ENCODE data around the gene MPPE1.

The MPPE1 gene

DNA sequence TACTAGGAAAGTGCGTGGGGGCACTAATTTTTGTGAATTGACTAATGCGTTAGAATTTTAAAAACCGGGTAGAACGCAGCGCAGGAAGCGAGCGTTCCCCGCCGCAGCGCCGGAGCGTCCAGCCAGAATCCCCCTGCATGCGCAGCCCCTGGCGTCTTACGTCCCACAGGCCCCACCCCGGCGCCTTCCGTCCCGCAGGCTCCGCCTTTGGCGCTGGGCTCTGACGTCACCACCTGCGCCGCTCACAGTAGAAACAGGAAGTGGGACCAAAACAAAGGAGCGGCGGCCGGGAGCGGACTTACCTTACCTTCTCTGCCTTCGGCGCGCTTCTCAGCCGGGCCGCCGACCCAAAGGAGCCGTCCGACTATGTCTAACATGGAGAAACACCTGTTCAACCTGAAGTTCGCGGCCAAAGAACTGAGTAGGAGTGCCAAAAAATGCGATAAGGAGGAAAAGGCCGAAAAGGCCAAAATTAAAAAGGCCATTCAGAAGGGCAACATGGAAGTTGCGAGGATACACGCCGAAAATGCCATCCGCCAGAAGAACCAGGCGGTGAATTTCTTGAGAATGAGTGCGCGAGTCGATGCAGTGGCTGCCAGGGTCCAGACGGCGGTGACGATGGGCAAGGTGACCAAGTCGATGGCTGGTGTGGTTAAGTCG, 56.8 kb downstream of the MPPE1 start, which contains the start of gene CHMP1B:
CHMP1B (plus strand) TSS at position 268 of the 660 bp plus-strand sequence; CDS start at position 367, 99 bp downstream.
- Histone ChIP-seq H3K9me3 (ENCODE audit: control insufficient read depth, insufficient read depth, low read depth, low read length) (no peaks in the 10 kb centered on the region), H3K4me1 (ENCODE audit: control insufficient read depth, insufficient read depth, low read length) (peaks cover 17% of the 10 kb centered on the region), H3K4me3 (ENCODE audit: low read depth, low read length) (peak within 1 kb of the TSS; percentile 93), H3K27me3 (ENCODE audit: control insufficient read depth, insufficient read depth, low read length) (no peaks in the 10 kb centered on the region), H3K27ac (ENCODE audit: low read depth, low read length) (peak within 1 kb of the TSS; percentile 78), H3K9ac (ENCODE audit: low read length) (peak within 1 kb of the TSS; percentile 91), H3K36me3 (ENCODE audit: control insufficient read depth, insufficient read depth, low read length) (no peaks in the 10 kb centered on the region)

DNA sequence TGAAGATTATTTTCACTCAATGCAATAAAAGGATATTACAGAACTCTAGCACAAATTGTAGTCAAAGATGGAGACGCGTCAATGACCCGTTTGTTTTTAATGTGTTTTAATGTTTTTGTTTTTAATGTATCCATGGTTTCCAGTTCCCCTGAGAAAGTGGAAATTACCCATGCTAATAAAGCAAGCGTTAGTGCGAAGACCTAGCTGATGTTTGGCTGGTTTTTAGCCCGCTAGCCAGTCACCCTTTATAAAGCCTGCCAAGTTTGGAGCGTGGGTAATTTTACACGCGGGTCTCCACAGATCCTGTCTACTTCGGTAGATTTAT, 57.3 kb downstream of the MPPE1 start:
- H3K4me1 ChIP-seq (ENCODE audit: control insufficient read depth, insufficient read depth, low read length): peaks cover 12% of the 10 kb centered on the region
- peak overlapping the region; percentile 46; the same call in 1 of the 2 replicates for H3K27ac ChIP-seq (ENCODE audit: low read depth, low read length)
- peak overlapping the region; percentile 93 for H3K4me3 ChIP-seq (ENCODE audit: low read depth, low read length)
- H3K9ac ChIP-seq (ENCODE audit: low read length): peak overlapping the region; percentile 91
- no peaks in the 10 kb centered on the region for H3K9me3 ChIP-seq (ENCODE audit: control insufficient read depth, insufficient read depth, low read depth, low read length)
- no peaks in the 10 kb centered on the region for H3K27me3 ChIP-seq (ENCODE audit: control insufficient read depth, insufficient read depth, low read length)
- no peaks in the 10 kb centered on the region for H3K36me3 ChIP-seq (ENCODE audit: control insufficient read depth, insufficient read depth, low read length)

- Histone ChIP-seq H3K36me3 (ENCODE audit: control insufficient read depth, insufficient read depth, low read length) (no peaks in the 10 kb centered on the region), H3K27ac (ENCODE audit: low read depth, low read length) (no peak overlapping the region), H3K4me1 (ENCODE audit: control insufficient read depth, insufficient read depth, low read length) (peaks cover 12% of the 10 kb centered on the region), H3K27me3 (ENCODE audit: control insufficient read depth, insufficient read depth, low read length) (no peaks in the 10 kb centered on the region), H3K9me3 (ENCODE audit: control insufficient read depth, insufficient read depth, low read depth, low read length) (no peaks in the 10 kb centered on the region), H3K9ac (ENCODE audit: low read length) (peak overlapping the region; percentile 91), H3K4me3 (ENCODE audit: low read depth, low read length) (peak overlapping the region; percentile 93)
These were observed 58.1 kb downstream of the MPPE1 start for GRCh38 chr18:11849841-11850634.

- no peaks in the 10 kb centered on the region for H3K9me3 ChIP-seq (ENCODE audit: control insufficient read depth, insufficient read depth, low read depth, low read length)
- no peak overlapping the region for H3K4me3 ChIP-seq (ENCODE audit: low read depth, low read length)
- no peak overlapping the region for H3K9ac ChIP-seq (ENCODE audit: low read length)
These were observed 58.8 kb downstream of the MPPE1 start for GRCh38 chr18:11849279-11849678.

GRCh38 chr18:11847811-11848210, 60.3 kb downstream of the MPPE1 start:
- H3K27me3 ChIP-seq (ENCODE audit: control insufficient read depth, insufficient read depth, low read length): no peaks in the 10 kb centered on the region
- H3K4me3 ChIP-seq (ENCODE audit: low read depth, low read length): no peak overlapping the region
- H3K9me3 ChIP-seq (ENCODE audit: control insufficient read depth, insufficient read depth, low read depth, low read length): no peaks in the 10 kb centered on the region
- H3K27ac ChIP-seq (ENCODE audit: low read depth, low read length): no peak overlapping the region
- no peak overlapping the region for H3K9ac ChIP-seq (ENCODE audit: low read length)
- peaks cover 12% of the 10 kb centered on the region for H3K4me1 ChIP-seq (ENCODE audit: control insufficient read depth, insufficient read depth, low read length)
- H3K36me3 ChIP-seq (ENCODE audit: control insufficient read depth, insufficient read depth, low read length): no peaks in the 10 kb centered on the region

More at GRCh38 chr18:11849279-11849678, 58.8 kb downstream of the MPPE1 start:
- H3K27ac ChIP-seq (ENCODE audit: low read depth, low read length): no peak overlapping the region
- H3K27me3 ChIP-seq (ENCODE audit: control insufficient read depth, insufficient read depth, low read length): no peaks in the 10 kb centered on the region
- H3K36me3 ChIP-seq (ENCODE audit: control insufficient read depth, insufficient read depth, low read length): no peaks in the 10 kb centered on the region
- H3K4me1 ChIP-seq (ENCODE audit: control insufficient read depth, insufficient read depth, low read length): peaks cover 12% of the 10 kb centered on the region

GRCh38 chr18:11845654-11846053, 62.5 kb downstream of the MPPE1 start:
- H3K9ac ChIP-seq (ENCODE audit: low read length): no peak overlapping the region
- peaks cover 14% of the 10 kb centered on the region for H3K4me1 ChIP-seq (ENCODE audit: control insufficient read depth, insufficient read depth, low read length)
- H3K27me3 ChIP-seq (ENCODE audit: control insufficient read depth, insufficient read depth, low read length): no peaks in the 10 kb centered on the region
- H3K27ac ChIP-seq (ENCODE audit: low read depth, low read length): no peak overlapping the region
- H3K36me3 ChIP-seq (ENCODE audit: control insufficient read depth, insufficient read depth, low read length): no peaks in the 10 kb centered on the region
- H3K9me3 ChIP-seq (ENCODE audit: control insufficient read depth, insufficient read depth, low read depth, low read length): no peaks in the 10 kb centered on the region
- no peak overlapping the region for H3K4me3 ChIP-seq (ENCODE audit: low read depth, low read length)

DNA sequence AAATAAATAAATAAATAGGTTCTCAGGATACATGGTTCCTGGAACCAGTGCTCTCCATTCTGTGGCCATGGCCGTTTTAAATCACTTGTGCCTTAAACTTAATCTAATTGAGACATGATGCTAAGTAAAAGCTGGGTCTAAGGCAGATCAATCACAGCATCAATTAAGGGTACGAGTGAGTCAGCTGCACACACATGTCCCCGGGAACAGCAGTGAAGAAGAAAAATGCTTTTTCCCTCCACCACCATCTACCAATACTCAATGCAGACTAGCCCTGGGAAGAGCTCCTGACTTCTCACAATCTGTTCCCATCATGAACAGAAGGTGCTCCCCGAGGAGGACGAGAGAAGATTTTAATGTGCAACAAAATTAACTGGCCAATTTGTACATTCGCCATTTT, 63.7 kb downstream of the MPPE1 start:
- H3K4me3 ChIP-seq (ENCODE audit: low read depth, low read length): no peak overlapping the region
- no peak overlapping the region for H3K27ac ChIP-seq (ENCODE audit: low read depth, low read length)
- H3K36me3 ChIP-seq (ENCODE audit: control insufficient read depth, insufficient read depth, low read length): no peaks in the 10 kb centered on the region
- 0 out of 2 replicates have a peak, but pooled peaks cover 6% of the 10 kb centered on the region for H3K4me1 ChIP-seq (ENCODE audit: control insufficient read depth, insufficient read depth, low read length)
- no peak overlapping the region for H3K9ac ChIP-seq (ENCODE audit: low read length)
- H3K27me3 ChIP-seq (ENCODE audit: control insufficient read depth, insufficient read depth, low read length): no peaks in the 10 kb centered on the region
- no peaks in the 10 kb centered on the region for H3K9me3 ChIP-seq (ENCODE audit: control insufficient read depth, insufficient read depth, low read depth, low read length)

DNA sequence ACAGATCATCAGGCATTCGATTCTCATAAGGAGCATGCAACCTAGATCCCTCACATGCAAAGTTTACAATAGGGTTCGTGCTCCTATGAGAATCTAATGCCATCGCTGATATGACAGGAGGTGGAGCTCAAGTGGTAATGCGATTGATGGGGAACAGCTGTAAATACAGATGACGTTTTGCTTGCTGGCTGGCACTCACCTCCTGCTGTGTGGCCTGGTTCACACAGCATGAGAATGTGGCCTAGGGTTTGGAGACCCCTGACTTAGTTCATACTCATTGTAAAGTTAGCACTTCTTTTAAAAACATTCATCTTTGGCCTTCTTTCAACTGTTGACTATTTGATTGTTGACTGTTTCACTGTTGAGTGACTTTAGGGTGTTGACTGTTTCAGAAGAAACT, 65.6 kb downstream of the MPPE1 start:
- no peaks in the 10 kb centered on the region for H3K36me3 ChIP-seq (ENCODE audit: control insufficient read depth, insufficient read depth, low read length)
- H3K4me1 ChIP-seq (ENCODE audit: control insufficient read depth, insufficient read depth, low read length): 0 out of 2 replicates have a peak, but pooled peaks cover 6% of the 10 kb centered on the region
- H3K4me3 ChIP-seq (ENCODE audit: low read depth, low read length): no peak overlapping the region
- H3K27me3 ChIP-seq (ENCODE audit: control insufficient read depth, insufficient read depth, low read length): no peaks in the 10 kb centered on the region
- H3K9me3 ChIP-seq (ENCODE audit: control insufficient read depth, insufficient read depth, low read depth, low read length): no peaks in the 10 kb centered on the region
- no peak overlapping the region for H3K27ac ChIP-seq (ENCODE audit: low read depth, low read length)
- no peak overlapping the region for H3K9ac ChIP-seq (ENCODE audit: low read length)

- H3K27me3 ChIP-seq (ENCODE audit: control insufficient read depth, insufficient read depth, low read length): no peaks in the 10 kb centered on the region
- no peak overlapping the region for H3K27ac ChIP-seq (ENCODE audit: low read depth, low read length)
- no peak overlapping the region for H3K9ac ChIP-seq (ENCODE audit: low read length)
- H3K9me3 ChIP-seq (ENCODE audit: control insufficient read depth, insufficient read depth, low read depth, low read length): no peaks in the 10 kb centered on the region
- 0 out of 2 replicates have a peak, but pooled peaks cover 6% of the 10 kb centered on the region for H3K4me1 ChIP-seq (ENCODE audit: control insufficient read depth, insufficient read depth, low read length)
- H3K36me3 ChIP-seq (ENCODE audit: control insufficient read depth, insufficient read depth, low read length): no peaks in the 10 kb centered on the region
- H3K4me3 ChIP-seq (ENCODE audit: low read depth, low read length): no peak overlapping the region
These were observed 67.6 kb downstream of the MPPE1 start for GRCh38 chr18:11840493-11840892.

- H3K27ac ChIP-seq (ENCODE audit: low read depth, low read length): no peak overlapping the region
- H3K9me3 ChIP-seq (ENCODE audit: control insufficient read depth, insufficient read depth, low read depth, low read length): no peaks in the 10 kb centered on the region
- no peaks in the 10 kb centered on the region for H3K36me3 ChIP-seq (ENCODE audit: control insufficient read depth, insufficient read depth, low read length)
- H3K27me3 ChIP-seq (ENCODE audit: control insufficient read depth, insufficient read depth, low read length): no peaks in the 10 kb centered on the region
- no peak overlapping the region for H3K4me3 ChIP-seq (ENCODE audit: low read depth, low read length)
- 0 out of 2 replicates have a peak, but pooled peaks cover 6% of the 10 kb centered on the region for H3K4me1 ChIP-seq (ENCODE audit: control insufficient read depth, insufficient read depth, low read length)
- no peak overlapping the region for H3K9ac ChIP-seq (ENCODE audit: low read length)
These were observed 68.6 kb downstream of the MPPE1 start for GRCh38 chr18:11839556-11839955.

- Histone ChIP-seq H3K27me3 (ENCODE audit: control insufficient read depth, insufficient read depth, low read length) (no peaks in the 10 kb centered on the region), H3K9me3 (ENCODE audit: control insufficient read depth, insufficient read depth, low read depth, low read length) (no peaks in the 10 kb centered on the region), H3K4me1 (ENCODE audit: control insufficient read depth, insufficient read depth, low read length) (no peaks in the 10 kb centered on the region), H3K4me3 (ENCODE audit: low read depth, low read length) (no peak overlapping the region), H3K9ac (ENCODE audit: low read length) (no peak overlapping the region), H3K27ac (ENCODE audit: low read depth, low read length) (no peak overlapping the region), H3K36me3 (ENCODE audit: control insufficient read depth, insufficient read depth, low read length) (no peaks in the 10 kb centered on the region)
These were observed 73.3 kb downstream of the MPPE1 start for GRCh38 chr18:11834772-11835171.
